Keratinocyte (primary cell): Measurements from ENCODE around the gene RNF130. TPM values are rescaled to one million over a fixed set of nuclear protein-coding genes. Genes with fewer than 3 reads are reported as not detected.

ENCODE experiments used
- DNase-seq: peaks from one replicate; pipeline ENCODE4 v3.0.0-alpha.2; 2011; ENCODE audit warnings: low read depth, missing footprints, low spot score
- FAIRE-seq: peaks from 2 replicates; lab custom pipeline; 2011; peaks lifted over from hg19 to GRCh38; lab: Jason Lieb, UNC
- H2AFZ ChIP-seq: 2 replicates; pipeline ENCODE4 v1.6.0; 2012; ENCODE audit warnings: low read length, control low read depth, inconsistent platforms; ENCODE audit not compliant: control insufficient read depth
- H3K27ac ChIP-seq: 2 replicates; pipeline ENCODE4 v1.5.1; 2011; ENCODE audit warnings: low read length; ENCODE audit not compliant: control insufficient read depth, insufficient read depth
- H3K27me3 ChIP-seq: 3 replicates; pipeline ENCODE4 v1.6.0; 2011; ENCODE audit warnings: low read length; ENCODE audit not compliant: control insufficient read depth, insufficient read depth; ENCODE audit errors: extremely low read depth
- H3K36me3 ChIP-seq, 2 experiments: 2 replicates in 1 of 2; 3 replicates in 1 of 2; pipeline ENCODE4 v1.5.1; 2011; ENCODE audit warnings: low read length in 2 of 2, mild to moderate bottlenecking in 1 of 2; ENCODE audit not compliant: control insufficient read depth in 2 of 2, insufficient read depth in 2 of 2; ENCODE audit errors: extremely low read depth in 1 of 2
- H3K4me1 ChIP-seq: 3 replicates; pipeline ENCODE4 v1.5.1; 2011; ENCODE audit warnings: low read length; ENCODE audit not compliant: control insufficient read depth, insufficient read depth; ENCODE audit errors: extremely low read depth
- H3K4me2 ChIP-seq: 3 replicates; pipeline ENCODE4 v1.6.0; 2011; ENCODE audit warnings: low read depth, low read length; ENCODE audit not compliant: control insufficient read depth, insufficient read depth; ENCODE audit errors: extremely low read depth
- H3K4me3 ChIP-seq, 3 experiments: fragments of 200-600 bp in 1 of 3; sonication (generic) in 1 of 3; 2 replicates in 2 of 3; 3 replicates in 1 of 3; pipeline ENCODE4 v1.5.1; 2011 to 2016; ENCODE audit warnings: low read length in 3 of 3, mild to moderate bottlenecking in 3 of 3, control low read depth in 2 of 3, inconsistent platforms in 1 of 3, low read depth in 1 of 3, mixed read lengths in 1 of 3, mixed run types in 1 of 3, moderate library complexity in 1 of 3; ENCODE audit not compliant: control insufficient read depth in 2 of 3, insufficient read depth in 2 of 3; ENCODE audit errors: extremely low read depth in 1 of 3
- H3K79me2 ChIP-seq: 2 replicates; pipeline ENCODE4 v1.6.0; 2012; ENCODE audit warnings: low read length; ENCODE audit not compliant: control insufficient read depth, insufficient read depth
- H3K9ac ChIP-seq: 3 replicates; pipeline ENCODE4 v1.6.0; 2011; ENCODE audit warnings: low read length; ENCODE audit not compliant: control insufficient read depth, insufficient read depth; ENCODE audit errors: extremely low read depth
- H3K9me1 ChIP-seq: 3 replicates; pipeline ENCODE4 v1.6.0; 2011; ENCODE audit warnings: low read length; ENCODE audit not compliant: control insufficient read depth, insufficient read depth; ENCODE audit errors: extremely low read depth
- H3K9me3 ChIP-seq: 2 replicates; pipeline ENCODE4 v1.5.1; 2012; ENCODE audit warnings: low read depth, low read length; ENCODE audit not compliant: control insufficient read depth
- H4K20me1 ChIP-seq: 3 replicates; pipeline ENCODE4 v1.6.0; 2011; ENCODE audit warnings: low read length; ENCODE audit not compliant: control insufficient read depth, insufficient read depth; ENCODE audit errors: extremely low read depth
- EZH2 ChIP-seq: IDR thresholded peaks from one replicate; pipeline ENCODE4 v1.6.1; 2012; ENCODE audit warnings: inconsistent platforms, mild to moderate bottlenecking, low read length, moderate library complexity
- dilution Hi-C: fragments of 300-500 bp; cut with MboI; formaldehyde crosslinking; loops from one replicate; pipeline ENCODE4 v1.7.0; 2020; ENCODE audit warnings: low sequenced_read_pairs; ENCODE audit not compliant: extremely low pct_ligation_motif_present
- polyA plus RNA-seq, 5 experiments: library from polyadenylated mRNA; depleted of rRNA in 3 of 5; stranded (reverse) in 3 of 5; stranded (forward) in 1 of 5; unstranded in 1 of 5; fragments of >200 nt; gene quantifications; 1 replicate in 1 of 5; 2 replicates in 3 of 5; 3 replicates in 1 of 5; pipeline versions ENCODE4 v1.2.1 to v1.2.3, GENCODE V29; 2011 to 2012; ENCODE audit warnings: missing spikeins in 2 of 5, low read depth in 1 of 5, low replicate concordance in 1 of 5
- TF ChIP-seq, protein P1 (sequence below), 3 experiments: IDR thresholded peaks in 1 of 3; conservative IDR thresholded peaks in 1 of 3; optimal IDR thresholded peaks in 1 of 3; 2 replicates in 2 of 3; 3 replicates in 1 of 3; pipeline versions ENCODE3 to v1.5.1; 2011; ENCODE audit warnings: low read length in 3 of 3, mild to moderate bottlenecking in 3 of 3, moderate library complexity in 2 of 3, control low read depth in 1 of 3, inconsistent platforms in 1 of 3; ENCODE audit not compliant: insufficient read depth in 2 of 3; ENCODE audit errors: extremely low read depth in 1 of 3

The RNF130 gene
- polyA plus RNA-seq, 1 donor (not counting 4 experiments of a cell fraction or from before 2014, with no cell fraction given): 20.0 TPM

DNA sequence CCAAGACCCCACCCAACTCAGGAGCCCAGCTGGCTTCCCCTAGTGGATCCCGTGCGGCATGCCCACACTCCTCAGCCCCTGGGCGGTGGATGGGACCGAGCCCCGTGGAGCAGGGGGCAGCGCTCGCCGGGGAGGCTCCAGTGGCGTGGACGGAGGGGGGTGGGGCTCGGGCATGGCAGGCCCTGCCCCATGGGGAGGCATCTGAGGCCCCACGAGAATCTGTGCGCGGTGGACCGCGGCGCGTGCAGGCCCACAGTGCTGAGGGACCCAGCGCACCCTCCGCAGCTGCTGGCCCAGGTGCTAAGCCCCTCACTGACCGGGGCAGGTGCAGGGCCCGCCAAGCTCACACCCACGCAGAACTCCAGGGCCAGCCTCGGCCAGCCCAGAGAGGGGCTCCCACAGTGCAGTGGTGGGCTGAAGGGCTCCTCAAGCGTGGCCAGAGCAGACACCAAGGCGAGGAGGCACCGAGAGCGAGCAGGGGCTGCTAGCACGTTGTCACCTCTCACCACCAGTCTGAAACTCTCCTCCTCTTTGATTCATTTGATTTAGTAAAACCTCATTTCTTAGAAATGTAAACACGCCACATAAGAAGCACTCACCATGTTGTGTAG is 25.6 kb downstream of the RNF130 start:
- no peak overlapping the region for H3K9ac ChIP-seq
- peaks cover 2% of the 10 kb centered on the region for H3K79me2 ChIP-seq
- no peaks in the 10 kb centered on the region for H3K27me3 ChIP-seq
- no peaks in the 10 kb centered on the region for H3K9me1 ChIP-seq
- H4K20me1 ChIP-seq: no peaks in the 10 kb centered on the region
- dilution Hi-C loops: no loop called here
- TF ChIP-seq EZH2: no peak
- TF ChIP-seq, protein P1, sequence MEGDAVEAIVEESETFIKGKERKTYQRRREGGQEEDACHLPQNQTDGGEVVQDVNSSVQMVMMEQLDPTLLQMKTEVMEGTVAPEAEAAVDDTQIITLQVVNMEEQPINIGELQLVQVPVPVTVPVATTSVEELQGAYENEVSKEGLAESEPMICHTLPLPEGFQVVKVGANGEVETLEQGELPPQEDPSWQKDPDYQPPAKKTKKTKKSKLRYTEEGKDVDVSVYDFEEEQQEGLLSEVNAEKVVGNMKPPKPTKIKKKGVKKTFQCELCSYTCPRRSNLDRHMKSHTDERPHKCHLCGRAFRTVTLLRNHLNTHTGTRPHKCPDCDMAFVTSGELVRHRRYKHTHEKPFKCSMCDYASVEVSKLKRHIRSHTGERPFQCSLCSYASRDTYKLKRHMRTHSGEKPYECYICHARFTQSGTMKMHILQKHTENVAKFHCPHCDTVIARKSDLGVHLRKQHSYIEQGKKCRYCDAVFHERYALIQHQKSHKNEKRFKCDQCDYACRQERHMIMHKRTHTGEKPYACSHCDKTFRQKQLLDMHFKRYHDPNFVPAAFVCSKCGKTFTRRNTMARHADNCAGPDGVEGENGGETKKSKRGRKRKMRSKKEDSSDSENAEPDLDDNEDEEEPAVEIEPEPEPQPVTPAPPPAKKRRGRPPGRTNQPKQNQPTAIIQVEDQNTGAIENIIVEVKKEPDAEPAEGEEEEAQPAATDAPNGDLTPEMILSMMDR (optimal IDR thresholded peaks at IDR 0.05 in 1 of 3, IDR thresholded peaks at IDR 0.05 in 1 of 3, conservative IDR thresholded peaks at IDR 0.05 in 1 of 3; ENCODE audit: extremely low read depth in 1 of 3, insufficient read depth in 2 of 3, low read length in 3 of 3): no peak
- H3K4me3 ChIP-seq: no peak overlapping the region
- H3K4me1 ChIP-seq: no peaks in the 10 kb centered on the region
- H3K4me2 ChIP-seq: no peak overlapping the region
- H3K36me3 ChIP-seq: no peaks in the 10 kb centered on the region
- no peak overlapping the region for H3K27ac ChIP-seq
- no peak for FAIRE-seq
- no peak for DNase-seq
- H2AFZ ChIP-seq: no peak overlapping the region
- no peaks in the 10 kb centered on the region for H3K9me3 ChIP-seq

- H4K20me1 ChIP-seq: no peaks in the 10 kb centered on the region
- no peak overlapping the region for H3K9ac ChIP-seq
- no peaks in the 10 kb centered on the region for H3K4me1 ChIP-seq
- no peaks in the 10 kb centered on the region for H3K27me3 ChIP-seq
- no peak overlapping the region for H3K4me2 ChIP-seq
- peaks cover 2% of the 10 kb centered on the region for H3K79me2 ChIP-seq
- H3K9me1 ChIP-seq: no peaks in the 10 kb centered on the region
- dilution Hi-C loops: no loop called here
- no peak overlapping the region for H2AFZ ChIP-seq
- no peaks in the 10 kb centered on the region for H3K36me3 ChIP-seq
- no peak for FAIRE-seq
- TF ChIP-seq, protein P1 (optimal IDR thresholded peaks at IDR 0.05 in 1 of 3, IDR thresholded peaks at IDR 0.05 in 1 of 3, conservative IDR thresholded peaks at IDR 0.05 in 1 of 3; ENCODE audit: extremely low read depth in 1 of 3, insufficient read depth in 2 of 3, low read length in 3 of 3): no peak
- TF ChIP-seq EZH2: no peak
- no peak overlapping the region for H3K27ac ChIP-seq
- no peak for DNase-seq
- H3K4me3 ChIP-seq: no peak overlapping the region
- H3K9me3 ChIP-seq: no peaks in the 10 kb centered on the region
These were observed 28.2 kb downstream of the RNF130 start for GRCh38 chr5:180043377-180043776.
